ENCODE results near the gene NCOA5.

DNA sequence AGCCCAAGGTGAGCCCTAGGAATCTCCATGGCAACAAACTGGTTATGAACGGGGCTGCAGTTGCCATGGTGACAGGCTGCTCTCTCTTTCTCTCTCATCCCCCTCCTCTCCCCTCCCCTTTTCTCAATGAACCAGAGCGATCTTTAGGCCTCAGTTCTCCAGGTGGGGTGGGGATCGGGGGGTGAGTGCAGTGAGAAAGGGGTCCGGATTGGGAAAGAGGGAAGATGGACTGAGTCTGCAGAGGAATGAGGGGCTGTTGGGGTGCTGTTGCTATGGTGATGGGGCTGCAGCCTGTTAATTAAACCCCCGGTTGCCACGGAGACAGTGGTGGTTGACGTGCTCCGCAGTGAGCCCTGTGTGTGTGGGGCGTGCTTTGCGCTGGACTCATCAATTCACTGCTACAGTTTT lies 64.4 kb downstream of the NCOA5 start:
- no peak for TF ChIP-seq POLR2A (IDR thresholded peaks at IDR 0.05)
- TF ChIP-seq CTCF (IDR thresholded peaks at IDR 0.05): no peak
